Measurements from ENCODE around the gene CDIP1.

DNA sequence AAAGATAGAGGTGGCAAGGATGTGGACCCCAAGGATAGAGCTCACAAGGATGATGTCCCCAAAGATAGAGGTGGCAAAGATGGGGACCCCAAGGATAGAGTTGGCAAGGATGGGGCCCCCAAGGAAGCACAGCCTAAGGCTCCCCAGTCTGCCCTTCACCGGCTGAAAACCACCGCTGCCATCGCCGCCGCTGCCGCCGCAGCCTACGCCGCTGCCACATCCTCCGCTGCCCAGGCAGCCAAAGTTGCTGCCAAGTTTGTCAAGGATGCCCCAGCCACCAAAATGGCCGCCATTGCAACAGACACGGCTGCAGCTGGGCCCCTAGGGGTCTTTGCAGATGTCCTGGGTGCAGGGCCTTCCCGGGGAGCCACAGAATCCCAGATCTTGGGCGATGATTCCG lies 37.4 kb upstream of the CDIP1 start:
- no peak for TF ChIP-seq POLR2AphosphoS5 (IDR thresholded peaks at IDR 0.05)
- TF ChIP-seq, protein P1, sequence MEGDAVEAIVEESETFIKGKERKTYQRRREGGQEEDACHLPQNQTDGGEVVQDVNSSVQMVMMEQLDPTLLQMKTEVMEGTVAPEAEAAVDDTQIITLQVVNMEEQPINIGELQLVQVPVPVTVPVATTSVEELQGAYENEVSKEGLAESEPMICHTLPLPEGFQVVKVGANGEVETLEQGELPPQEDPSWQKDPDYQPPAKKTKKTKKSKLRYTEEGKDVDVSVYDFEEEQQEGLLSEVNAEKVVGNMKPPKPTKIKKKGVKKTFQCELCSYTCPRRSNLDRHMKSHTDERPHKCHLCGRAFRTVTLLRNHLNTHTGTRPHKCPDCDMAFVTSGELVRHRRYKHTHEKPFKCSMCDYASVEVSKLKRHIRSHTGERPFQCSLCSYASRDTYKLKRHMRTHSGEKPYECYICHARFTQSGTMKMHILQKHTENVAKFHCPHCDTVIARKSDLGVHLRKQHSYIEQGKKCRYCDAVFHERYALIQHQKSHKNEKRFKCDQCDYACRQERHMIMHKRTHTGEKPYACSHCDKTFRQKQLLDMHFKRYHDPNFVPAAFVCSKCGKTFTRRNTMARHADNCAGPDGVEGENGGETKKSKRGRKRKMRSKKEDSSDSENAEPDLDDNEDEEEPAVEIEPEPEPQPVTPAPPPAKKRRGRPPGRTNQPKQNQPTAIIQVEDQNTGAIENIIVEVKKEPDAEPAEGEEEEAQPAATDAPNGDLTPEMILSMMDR (IDR thresholded peaks at IDR 0.05) = no peak

Data from breast epithelium (tissue), 3 donors.